Osteoblast (primary cell): ENCODE data around the gene NCKAP1. TPM values are rescaled to one million over a fixed set of nuclear protein-coding genes. Genes with fewer than 3 reads are reported as not detected.
"Not testable (repeated sequence)": the region's sequence is repeated elsewhere in the genome, so short reads cannot be mapped to it uniquely, and the experiment has no call there.

ENCODE experiments used
- DNase-seq: peaks from one replicate; pipeline ENCODE4 v3.0.0; 2011; ENCODE audit warnings: low spot score, mixed read lengths; ENCODE audit not compliant: insufficient read length; ENCODE audit errors: missing footprints
- H2AFZ ChIP-seq: 2 replicates; pipeline ENCODE4 v1.6.0; 2011; ENCODE audit warnings: mild to moderate bottlenecking, low read length
- H3K27ac ChIP-seq: 2 replicates; pipeline ENCODE4 v1.5.1; 2011; ENCODE audit warnings: mild to moderate bottlenecking, low read depth, low read length, moderate library complexity
- H3K27me3 ChIP-seq: 2 replicates; pipeline ENCODE4 v1.6.0; 2012; ENCODE audit warnings: mild to moderate bottlenecking, control low read depth, inconsistent platforms, low read length, moderate library complexity; ENCODE audit not compliant: insufficient read depth
- H3K36me3 ChIP-seq: 2 replicates; pipeline ENCODE4 v1.5.1; 2011; ENCODE audit warnings: mild to moderate bottlenecking, low read length, control low read depth, moderate library complexity; ENCODE audit not compliant: insufficient read depth
- H3K4me1 ChIP-seq: 2 replicates; pipeline ENCODE4 v1.5.1; 2011; ENCODE audit warnings: mild to moderate bottlenecking, low read length, control low read depth, moderate library complexity; ENCODE audit not compliant: insufficient read depth
- H3K4me2 ChIP-seq: 2 replicates; pipeline ENCODE4 v1.6.0; 2011; ENCODE audit warnings: mild to moderate bottlenecking, low read length; ENCODE audit not compliant: insufficient read depth
- H3K4me3 ChIP-seq: fragments of 200-600 bp; sonication (generic); 3 replicates; pipeline ENCODE4 v1.5.1; 2012; ENCODE audit warnings: mild to moderate bottlenecking, low read length, inconsistent platforms; ENCODE audit not compliant: insufficient read depth
- H3K79me2 ChIP-seq: 2 replicates; pipeline ENCODE4 v1.6.0; 2012; ENCODE audit warnings: mild to moderate bottlenecking, low read length, control low read depth, inconsistent platforms; ENCODE audit not compliant: insufficient read depth
- H3K9me3 ChIP-seq: 2 replicates; pipeline ENCODE4 v1.5.1; 2011; ENCODE audit warnings: low read depth, low read length, control low read depth
- H4K20me1 ChIP-seq: 2 replicates; pipeline ENCODE4 v1.6.0; 2012; ENCODE audit warnings: mild to moderate bottlenecking, low read length, control low read depth; ENCODE audit not compliant: insufficient read depth
- CTCF ChIP-seq: IDR thresholded peaks from 2 replicates; pipeline ENCODE4 v1.5.1; 2011; ENCODE audit warnings: mild to moderate bottlenecking, low read depth, low read length, moderate library complexity; ENCODE audit errors: extremely low read depth
- total RNA-seq: library from RNA; depleted of rRNA; stranded (reverse); fragments of >200 nt; gene quantifications from 2 replicates; pipeline ENCODE4 v1.2.3, GENCODE V29; 2012

NCKAP1 gene
- total RNA-seq, 1 donor: 209 TPM

- H3K4me3 ChIP-seq: no peak overlapping the region
- no peaks in the 10 kb centered on the region for H3K27me3 ChIP-seq
- DNase-seq: no peak
- no peak overlapping the region for H2AFZ ChIP-seq
- H3K4me1 ChIP-seq: no peaks in the 10 kb centered on the region
- no peaks in the 10 kb centered on the region for H3K9me3 ChIP-seq
- peaks cover 2% of the 10 kb centered on the region for H4K20me1 ChIP-seq
- H3K27ac ChIP-seq: no peak overlapping the region
- peaks cover 49% of the 10 kb centered on the region for H3K36me3 ChIP-seq
- TF ChIP-seq CTCF: no peak
- H3K79me2 ChIP-seq: peaks cover 50% of the 10 kb centered on the region
- H3K4me2 ChIP-seq: no peak overlapping the region
These were observed 65.7 kb downstream of the NCKAP1 start for GRCh38 chr2:182972548-182972942.

GRCh38 chr2:182971820-182972547 lies 66.3 kb downstream of the NCKAP1 start:
- Histone ChIP-seq H3K79me2 (peaks cover 50% of the 10 kb centered on the region), H3K9me3 (no peaks in the 10 kb centered on the region), H3K36me3 (peaks cover 43% of the 10 kb centered on the region), H3K27ac (no peak overlapping the region), H3K4me3 (no peak overlapping the region), H3K4me2 (no peak overlapping the region), H3K4me1 (no peaks in the 10 kb centered on the region), H3K27me3 (no peaks in the 10 kb centered on the region), H2AFZ (no peak overlapping the region), H4K20me1 (peaks cover 2% of the 10 kb centered on the region)
- no peak for TF ChIP-seq CTCF
- no peak for DNase-seq

GRCh38 chr2:182970486-182970885 lies 67.8 kb downstream of the NCKAP1 start:
- DNase-seq: no peak
- no peaks in the 10 kb centered on the region for H3K4me1 ChIP-seq
- no peak overlapping the region for H3K27ac ChIP-seq
- no peak overlapping the region for H2AFZ ChIP-seq
- H4K20me1 ChIP-seq: peaks cover 2% of the 10 kb centered on the region
- peaks cover 50% of the 10 kb centered on the region for H3K79me2 ChIP-seq
- no peak overlapping the region for H3K4me2 ChIP-seq
- no peak for TF ChIP-seq CTCF
- H3K9me3 ChIP-seq: no peaks in the 10 kb centered on the region
- peaks cover 47% of the 10 kb centered on the region for H3K36me3 ChIP-seq
- no peaks in the 10 kb centered on the region for H3K27me3 ChIP-seq
- no peak overlapping the region for H3K4me3 ChIP-seq

GRCh38 chr2:182968493-182968892 lies 69.8 kb downstream of the NCKAP1 start:
- H2AFZ ChIP-seq: no peak overlapping the region
- peak; percentile 21 for DNase-seq
- H3K4me2 ChIP-seq: no peak overlapping the region
- H3K79me2 ChIP-seq: peaks cover 46% of the 10 kb centered on the region
- no peaks in the 10 kb centered on the region for H3K4me1 ChIP-seq
- H3K27me3 ChIP-seq: no peaks in the 10 kb centered on the region
- H3K4me3 ChIP-seq: no peak overlapping the region
- H3K9me3 ChIP-seq: no peaks in the 10 kb centered on the region
- no peak for TF ChIP-seq CTCF
- H4K20me1 ChIP-seq: peaks cover 2% of the 10 kb centered on the region
- H3K27ac ChIP-seq: no peak overlapping the region
- H3K36me3 ChIP-seq: peaks cover 46% of the 10 kb centered on the region

GRCh38 chr2:182966356-182966755 lies 71.9 kb downstream of the NCKAP1 start:
- H3K27me3 ChIP-seq, H2AFZ ChIP-seq, DNase-seq, H4K20me1 ChIP-seq, H3K27ac ChIP-seq, H3K4me1 ChIP-seq, H3K9me3 ChIP-seq, H3K4me3 ChIP-seq, H3K4me2 ChIP-seq: not testable (repeated sequence)
- H3K79me2 ChIP-seq: peaks cover 35% of the 10 kb centered on the region
- H3K36me3 ChIP-seq: peaks cover 50% of the 10 kb centered on the region
